RKO (cell line): ENCODE measurements around the gene DDX50.
"Not testable (repeated sequence)": the region's sequence is repeated elsewhere in the genome, so short reads cannot be mapped to it uniquely, and the experiment has no call there.

Source experiments
- DNase-seq: peaks from one replicate; pipeline ENCODE4 v3.0.0-alpha.2; 2016; ENCODE audit warnings: low spot score

DDX50 gene

DNA sequence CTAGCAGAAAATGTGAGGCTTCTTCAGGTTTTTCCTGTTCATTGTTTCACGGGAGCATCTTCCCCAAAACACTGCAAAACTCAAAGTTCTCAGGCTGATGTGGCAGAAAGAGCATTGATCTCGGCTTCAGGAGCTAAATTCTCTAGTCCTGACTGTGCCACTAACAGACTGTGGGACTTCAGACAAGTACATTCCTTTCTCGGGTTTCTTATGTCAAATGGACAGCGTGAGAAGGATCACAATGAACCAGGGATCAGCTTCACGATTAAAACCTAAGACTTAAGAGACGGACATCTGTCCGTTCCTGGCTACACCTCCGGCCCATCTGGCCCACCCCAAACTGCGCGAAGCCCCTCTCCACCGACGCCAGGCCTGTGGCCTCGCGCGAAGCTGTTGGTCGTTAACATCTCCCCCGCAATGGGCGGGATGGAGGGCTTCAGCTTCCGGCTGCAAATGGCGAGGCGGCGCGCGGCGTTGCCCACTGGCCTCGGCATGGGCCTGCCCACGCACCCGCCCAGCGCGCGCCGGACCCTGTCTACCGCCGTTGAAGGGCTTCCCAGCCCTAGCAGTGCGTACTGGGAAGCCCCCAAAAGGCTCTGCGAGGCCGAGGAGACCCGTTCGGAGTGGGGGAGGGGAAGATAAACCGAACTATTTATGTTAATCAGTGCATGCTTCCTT lies 549 bp upstream of the DDX50 start:
- DNase-seq, result peak; percentile 60

DNA sequence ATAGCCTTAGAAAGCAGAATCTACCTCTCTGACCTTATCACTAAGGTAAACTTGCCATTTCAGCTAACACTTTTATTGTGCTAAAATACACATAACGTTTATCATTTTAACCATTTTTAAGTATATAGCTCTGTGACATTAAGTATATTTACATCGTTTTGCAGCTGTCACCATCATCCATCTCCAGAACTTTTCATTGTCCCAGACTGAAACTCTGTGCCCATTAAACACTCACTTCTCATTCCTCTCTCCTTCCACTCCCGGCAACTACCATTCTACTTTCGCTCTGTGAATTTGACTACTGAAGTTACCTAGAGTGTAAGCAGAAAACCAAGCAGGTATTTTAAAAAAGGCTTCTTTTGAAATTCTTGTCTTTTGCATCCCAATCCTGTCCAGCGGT lies 1.3 kb downstream of the DDX50 start:
- no peak for DNase-seq

DNA sequence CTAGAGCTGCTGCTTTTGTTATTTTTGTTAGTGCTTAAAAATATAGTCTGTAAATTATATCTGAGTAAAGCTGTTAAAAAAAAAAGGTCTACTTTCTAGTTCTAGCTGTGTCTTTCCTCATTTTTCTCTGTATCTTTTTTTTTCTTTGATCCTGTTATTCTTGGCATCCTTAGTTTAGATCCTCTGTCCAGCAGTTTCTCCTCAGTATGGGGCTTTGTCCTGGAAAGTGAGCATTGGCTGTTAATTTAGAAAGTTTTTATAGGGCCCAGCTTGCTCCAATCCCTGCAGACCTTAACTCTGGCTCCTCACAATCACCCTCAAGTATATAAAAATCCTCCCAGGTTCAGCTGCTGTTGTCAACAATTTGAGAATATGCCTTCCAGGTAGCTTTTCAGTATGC lies 23.5 kb downstream of the DDX50 start:
- no peak for DNase-seq

DNA sequence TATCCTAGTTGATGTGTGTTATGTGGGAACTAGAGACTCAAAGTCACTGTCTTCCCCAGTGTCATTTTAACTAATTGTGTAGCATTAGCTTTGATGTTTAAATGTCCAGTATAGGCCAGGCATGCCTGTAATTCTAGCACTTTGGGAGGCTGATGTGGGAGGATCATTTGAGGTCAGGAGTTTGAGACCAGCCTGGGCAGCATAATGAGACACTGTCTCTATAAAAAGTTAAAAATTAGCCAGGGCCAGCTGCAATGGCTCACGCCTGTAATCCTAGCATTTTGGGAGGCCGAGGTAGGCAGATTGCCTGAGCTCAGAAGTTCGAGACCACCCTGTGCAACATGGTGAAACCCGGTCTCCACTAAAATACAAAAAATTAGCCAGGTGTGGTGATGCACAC lies 24.4 kb downstream of the DDX50 start:
- no peak for DNase-seq

DNA sequence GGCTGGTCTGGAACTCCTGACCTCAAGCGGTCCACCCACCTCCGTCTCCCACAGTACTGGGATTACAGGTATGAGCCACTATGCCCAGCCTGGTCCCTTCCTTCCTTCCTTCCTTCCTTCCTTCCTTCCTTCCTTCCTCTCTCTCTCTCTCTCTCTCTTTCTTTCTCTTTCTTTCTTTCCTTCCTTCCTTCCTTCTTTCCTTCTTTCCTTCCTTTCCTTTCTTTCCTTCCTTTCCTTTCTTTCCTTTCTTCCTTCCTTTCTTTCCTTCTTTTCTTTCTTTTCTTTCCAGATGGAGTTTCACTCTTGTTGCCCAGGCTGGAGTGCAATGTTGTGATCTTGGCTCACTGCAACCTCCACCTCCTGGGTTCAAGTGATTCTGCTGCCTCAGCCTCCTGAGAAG lies 28.0 kb downstream of the DDX50 start:
- not testable (repeated sequence) for DNase-seq

DNA sequence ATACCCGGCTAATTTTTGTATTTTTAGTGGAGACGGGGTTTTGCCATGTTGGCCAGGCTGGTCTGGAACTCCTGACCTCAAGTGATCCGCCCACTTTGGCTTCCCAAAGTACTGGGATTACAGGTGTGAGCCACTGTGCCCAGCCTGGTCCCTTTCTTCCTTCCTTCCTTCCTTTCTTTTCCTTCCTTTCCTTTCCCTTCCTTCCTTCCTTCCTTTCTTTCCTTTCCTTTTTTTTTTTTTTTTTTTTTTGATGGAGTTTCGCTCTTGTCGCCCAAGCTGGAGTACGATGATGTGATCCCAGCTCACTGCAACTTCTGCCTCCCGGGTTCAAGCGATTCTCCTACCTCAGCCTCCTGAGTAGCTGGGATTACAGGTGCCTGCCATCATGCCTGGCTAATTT lies 28.8 kb downstream of the DDX50 start:
- DNase-seq, result not testable (repeated sequence)

DNA sequence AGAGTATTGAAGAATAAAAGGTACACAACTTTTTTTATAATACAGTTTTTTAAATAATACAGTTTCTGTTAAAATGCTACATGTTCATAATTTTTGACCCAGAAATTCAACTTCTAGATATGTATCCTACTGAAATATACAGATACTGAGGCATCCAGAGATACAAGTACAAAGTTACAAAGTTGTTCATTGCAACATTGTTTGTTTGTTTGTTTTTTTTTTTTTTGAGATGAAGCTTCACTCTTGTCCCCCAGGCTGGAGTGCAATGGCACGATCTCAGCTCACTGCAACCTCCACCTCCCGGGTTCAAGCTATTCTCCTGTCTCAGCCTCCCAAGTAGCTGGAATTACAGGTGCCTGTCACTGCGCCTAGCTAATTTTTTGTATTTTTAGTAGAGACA lies 31.7 kb downstream of the DDX50 start:
- DNase-seq, result not testable (repeated sequence)

DNA sequence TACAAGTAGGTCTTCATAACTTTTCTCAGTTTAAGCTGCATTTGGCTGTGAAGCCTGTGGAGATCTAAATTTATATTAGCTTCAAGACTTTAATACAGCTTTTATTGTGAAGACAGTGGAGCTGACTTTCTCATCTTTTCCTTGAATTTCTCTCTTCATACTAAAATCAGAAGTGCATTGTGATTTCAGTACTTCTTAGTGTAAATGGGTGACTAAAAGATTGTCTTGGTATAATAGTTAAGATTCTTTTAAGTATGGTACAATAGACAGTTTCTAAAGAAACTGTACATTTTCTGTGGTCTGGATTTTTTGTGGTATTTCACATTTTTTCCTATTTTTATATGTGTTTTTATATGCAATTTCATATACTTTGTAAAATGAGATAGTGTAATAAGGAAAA lies 33.9 kb downstream of the DDX50 start:
- no peak for DNase-seq

DNA sequence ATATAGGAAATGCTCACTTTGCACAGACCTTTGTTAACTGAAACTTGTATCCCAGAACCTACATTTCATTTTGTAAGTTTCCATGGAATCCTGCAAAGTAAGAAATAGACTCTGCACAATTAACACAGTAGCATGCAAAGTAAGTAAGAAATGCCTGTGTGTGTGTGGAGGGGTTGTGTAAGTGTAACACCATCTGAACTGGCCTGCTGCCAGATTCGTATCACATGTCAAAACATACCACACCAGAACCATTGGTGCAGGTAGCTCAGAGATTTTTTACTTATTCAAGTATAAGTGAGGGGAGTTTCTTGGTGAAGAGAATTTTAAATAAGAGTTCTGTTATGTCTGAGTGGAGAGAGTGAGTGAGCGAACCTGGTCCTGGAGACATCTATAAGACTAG lies 37.0 kb downstream of the DDX50 start:
- no peak for DNase-seq

DNA sequence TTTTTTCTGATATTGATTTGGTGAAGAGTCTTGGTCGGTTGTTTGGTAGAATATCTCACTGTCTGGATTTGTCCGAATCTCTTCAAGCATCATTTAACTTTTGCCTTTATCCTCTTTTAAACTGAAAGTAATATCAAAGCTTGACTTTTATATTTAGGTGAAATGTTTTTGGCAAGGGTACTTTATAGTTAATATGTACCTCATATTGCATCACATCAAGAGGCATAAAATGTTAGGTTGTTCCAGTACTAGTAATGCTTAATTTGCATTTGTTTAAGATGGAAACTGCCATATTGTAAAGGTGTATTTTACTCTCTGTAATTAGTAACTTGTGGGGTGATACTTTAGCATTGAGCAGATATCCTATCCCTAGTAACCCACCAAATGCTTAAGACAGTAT lies 37.8 kb downstream of the DDX50 start:
- DNase-seq, result no peak

DNA sequence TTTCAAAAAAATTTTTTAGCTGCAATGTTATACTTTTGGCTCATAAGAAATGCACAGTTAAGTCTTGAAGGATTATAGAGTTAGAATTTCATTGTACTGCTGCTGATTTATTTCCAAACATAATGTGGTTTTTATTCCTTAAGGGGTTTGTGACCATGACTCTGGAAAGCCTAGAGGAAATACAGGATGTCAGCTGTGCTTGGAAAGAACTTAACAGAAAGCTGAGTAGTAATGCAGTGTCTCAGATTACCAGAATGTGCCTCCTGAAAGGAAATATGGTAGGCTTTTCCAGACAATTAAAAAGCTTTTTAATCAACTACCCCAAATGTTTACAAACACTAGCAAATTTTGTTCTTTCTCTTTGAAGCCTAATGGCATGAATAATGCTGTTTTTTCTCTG lies 39.8 kb downstream of the DDX50 start:
- DNase-seq, result not testable (repeated sequence)

DNA sequence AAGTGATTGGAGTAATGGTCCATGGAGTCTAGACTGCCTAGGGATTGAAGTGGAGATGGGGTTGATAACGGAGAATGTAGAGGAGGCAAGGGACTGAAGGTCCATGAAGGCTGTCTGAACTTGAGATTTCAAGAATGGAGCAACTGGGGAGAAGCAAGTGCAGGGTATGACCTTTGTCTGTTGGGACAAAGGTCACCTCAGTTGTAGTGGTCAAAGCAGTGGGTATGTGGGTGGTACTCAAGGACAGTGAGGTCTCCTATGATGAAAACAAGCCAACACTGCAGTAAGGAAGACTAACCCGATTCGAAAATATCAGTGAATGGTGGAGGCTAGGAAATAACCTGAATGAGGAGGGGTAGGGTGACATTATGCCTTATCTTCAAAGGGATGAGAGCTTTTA lies 49.5 kb downstream of the DDX50 start:
- no peak for DNase-seq

DNA sequence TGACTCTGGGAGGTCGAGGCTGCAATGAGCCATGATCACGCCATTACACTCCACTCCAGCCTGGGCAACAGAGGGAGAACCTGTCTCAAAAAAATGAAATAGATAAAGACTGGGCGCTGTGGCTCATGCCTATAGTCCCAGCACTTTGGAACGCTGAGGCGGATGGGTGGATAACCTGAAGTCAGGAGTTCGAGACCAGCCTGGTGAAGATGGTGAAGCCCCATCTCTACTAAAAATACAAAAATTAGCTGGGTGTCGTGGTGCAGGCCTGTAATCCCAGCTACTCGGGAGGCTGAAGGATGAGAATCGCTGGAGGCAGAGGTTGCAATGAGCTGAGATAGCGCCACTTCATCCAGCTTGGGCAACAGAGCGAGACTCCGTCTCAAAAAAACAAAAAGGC lies 53.8 kb downstream of the DDX50 start:
- DNase-seq, result no peak

DNA sequence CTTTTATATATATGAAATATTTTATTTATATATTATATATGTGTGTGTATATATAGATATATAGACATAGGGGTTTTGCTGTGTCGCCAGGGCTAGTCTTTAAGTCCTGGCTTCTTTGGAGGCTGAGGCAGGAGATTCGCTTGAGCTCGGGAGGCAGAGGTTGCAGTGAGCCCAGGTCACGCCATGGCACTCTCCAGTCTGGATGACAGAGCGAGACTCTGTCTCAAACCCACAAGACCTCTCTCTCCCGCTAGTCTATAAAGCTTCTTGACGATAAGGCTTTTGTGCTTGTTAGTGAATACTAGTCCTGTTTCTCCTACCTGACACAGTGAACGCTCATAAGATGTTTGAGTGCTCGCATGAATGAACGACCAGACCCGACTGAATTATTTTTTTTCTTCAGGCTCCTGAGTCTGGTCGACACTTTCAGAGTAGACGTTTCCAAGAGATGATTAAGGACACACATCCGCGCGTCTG lies 54.3 kb downstream of the DDX50 start:
- DNase-seq, result no peak

DNA sequence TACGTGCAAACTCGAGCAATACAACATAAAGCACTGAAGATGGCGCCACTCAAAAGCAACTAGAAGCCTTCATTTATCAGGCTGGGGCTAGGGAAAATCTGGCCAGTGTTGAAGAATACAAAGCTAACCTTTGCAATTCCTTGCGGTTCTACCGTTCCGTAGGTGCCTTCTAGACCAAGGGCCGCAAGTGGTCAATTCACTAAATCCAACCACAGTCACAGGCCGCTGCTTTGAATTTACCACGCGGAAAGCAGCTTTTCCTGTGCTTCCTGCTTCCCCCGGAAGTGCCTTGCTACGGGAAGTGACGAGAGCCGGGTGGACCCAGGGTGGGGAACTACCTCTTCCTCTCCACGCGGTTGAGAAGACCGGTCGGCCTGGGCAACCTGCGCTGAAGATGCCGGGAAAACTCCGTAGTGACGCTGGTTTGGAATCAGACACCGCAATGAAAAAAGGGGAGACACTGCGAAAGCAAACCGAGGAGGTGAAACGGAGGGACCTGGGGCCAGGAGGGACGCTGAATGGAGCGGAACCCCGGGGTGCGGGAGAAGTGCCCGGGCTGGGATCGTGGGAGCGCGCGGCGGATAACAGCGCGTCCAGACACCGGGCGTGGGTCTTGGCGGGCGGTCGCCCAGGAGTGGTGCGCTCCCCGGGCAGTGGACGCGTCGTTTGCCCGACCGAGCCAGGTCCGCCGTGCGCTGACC lies 54.9 kb downstream of the DDX50 start, which contains the start of gene DDX21:
DDX21 (plus strand) TSS at position 339 of the 701 bp plus-strand sequence; CDS start at position 395, 56 bp downstream.
- peak; percentile 96 for DNase-seq

DNA sequence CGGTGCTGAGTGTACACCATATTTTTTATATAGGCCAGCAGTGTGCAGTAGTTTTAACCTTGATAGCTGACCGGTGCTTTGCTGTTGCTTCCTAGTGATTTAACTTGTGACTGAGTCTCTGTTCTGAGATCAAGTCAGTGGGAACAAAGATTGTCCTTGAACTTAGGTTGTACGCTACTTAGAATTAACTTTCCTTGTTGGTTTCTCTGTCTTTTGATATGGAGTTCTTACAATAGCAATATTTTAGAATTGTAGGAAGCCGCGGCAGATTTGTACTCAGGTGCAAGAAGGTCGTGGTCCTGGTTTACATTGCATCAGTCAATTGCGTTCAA lies 56.1 kb downstream of the DDX50 start:
- DNase-seq, result no peak

DNA sequence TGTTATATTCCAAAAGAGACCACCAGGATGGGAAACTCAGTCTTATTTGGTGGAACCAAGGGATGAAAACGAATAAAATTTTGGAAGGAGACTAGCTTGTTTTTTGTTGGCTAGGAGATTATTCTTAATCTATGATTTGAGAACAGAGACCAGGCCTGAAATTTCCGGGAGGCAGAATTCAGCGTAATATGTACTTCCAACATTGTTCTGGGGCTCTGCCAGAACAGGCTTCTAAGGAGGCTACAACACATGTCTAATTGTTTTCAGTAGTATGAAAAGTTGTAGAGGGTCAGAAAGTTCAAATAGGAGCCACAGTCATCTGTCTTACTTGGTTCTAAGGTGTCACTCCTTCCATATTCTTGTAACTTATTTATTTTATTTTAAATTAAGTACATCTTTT lies 56.5 kb downstream of the DDX50 start:
- DNase-seq, result peak; percentile 48

DNA sequence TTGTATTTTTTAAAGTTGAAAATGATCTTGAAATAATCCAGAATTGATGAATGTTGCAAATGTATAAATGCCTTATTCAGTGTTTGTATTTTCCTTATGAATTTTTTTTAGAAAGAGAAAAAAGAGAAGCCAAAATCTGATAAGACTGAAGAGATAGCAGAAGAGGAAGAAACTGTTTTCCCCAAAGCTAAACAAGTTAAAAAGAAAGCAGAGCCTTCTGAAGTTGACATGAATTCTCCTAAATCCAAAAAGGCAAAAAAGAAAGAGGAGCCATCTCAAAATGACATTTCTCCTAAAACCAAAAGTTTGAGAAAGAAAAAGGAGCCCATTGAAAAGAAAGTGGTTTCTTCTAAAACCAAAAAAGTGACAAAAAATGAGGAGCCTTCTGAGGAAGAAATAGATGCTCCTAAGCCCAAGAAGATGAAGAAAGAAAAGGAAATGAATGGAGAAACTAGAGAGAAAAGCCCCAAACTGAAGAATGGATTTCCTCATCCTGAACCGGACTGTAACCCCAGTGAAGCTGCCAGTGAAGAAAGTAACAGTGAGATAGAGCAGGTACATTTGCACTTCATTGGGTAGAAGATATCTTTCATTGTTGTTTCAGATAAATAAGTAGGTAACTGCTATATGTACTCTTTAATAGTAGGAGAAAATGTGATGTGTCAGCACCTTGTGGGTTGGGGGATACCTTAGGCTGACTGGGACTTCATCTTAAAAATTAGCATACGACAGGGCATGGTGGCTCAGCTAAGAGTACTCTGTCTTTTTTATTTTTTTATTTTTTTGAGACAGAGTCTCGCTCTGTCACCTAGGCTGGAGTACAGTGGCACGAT lies 58.8 kb downstream of the DDX50 start:
- no peak for DNase-seq

DNA sequence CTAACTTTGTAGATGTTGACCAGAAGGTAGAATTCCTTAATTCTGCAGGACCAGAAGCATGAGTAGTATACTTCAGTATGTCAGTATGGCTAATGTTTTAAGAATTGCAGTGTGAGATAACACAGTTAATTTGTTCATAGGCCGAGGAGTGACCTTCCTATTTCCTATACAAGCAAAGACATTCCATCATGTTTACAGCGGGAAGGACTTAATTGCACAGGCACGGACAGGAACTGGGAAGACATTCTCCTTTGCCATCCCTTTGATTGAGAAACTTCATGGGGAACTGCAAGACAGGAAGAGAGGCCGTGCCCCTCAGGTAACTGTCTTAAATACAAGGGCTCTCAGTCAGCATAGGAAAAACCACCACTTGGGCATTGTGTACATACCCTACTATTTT lies 62.0 kb downstream of the DDX50 start:
- DNase-seq, result no peak

DNA sequence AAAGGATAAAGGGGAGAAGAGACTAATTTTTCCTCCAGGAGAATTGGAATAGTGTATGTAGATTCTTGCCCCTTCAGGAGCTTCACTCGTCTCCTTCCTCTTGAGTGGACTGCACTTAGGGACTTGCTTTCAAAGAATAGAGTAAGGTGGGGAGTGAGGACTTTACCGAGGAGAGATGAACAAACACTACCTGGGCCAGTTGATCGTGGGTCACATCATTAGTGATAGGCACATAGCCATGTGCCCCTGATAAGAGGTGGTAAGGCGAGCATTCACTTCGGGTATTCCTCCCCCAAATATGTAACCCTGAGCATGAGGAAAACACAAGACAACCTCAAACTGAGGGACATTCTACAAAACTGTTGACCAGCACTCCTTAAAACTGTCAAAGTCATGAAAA lies 72.9 kb downstream of the DDX50 start:
- DNase-seq, result no peak

DNA sequence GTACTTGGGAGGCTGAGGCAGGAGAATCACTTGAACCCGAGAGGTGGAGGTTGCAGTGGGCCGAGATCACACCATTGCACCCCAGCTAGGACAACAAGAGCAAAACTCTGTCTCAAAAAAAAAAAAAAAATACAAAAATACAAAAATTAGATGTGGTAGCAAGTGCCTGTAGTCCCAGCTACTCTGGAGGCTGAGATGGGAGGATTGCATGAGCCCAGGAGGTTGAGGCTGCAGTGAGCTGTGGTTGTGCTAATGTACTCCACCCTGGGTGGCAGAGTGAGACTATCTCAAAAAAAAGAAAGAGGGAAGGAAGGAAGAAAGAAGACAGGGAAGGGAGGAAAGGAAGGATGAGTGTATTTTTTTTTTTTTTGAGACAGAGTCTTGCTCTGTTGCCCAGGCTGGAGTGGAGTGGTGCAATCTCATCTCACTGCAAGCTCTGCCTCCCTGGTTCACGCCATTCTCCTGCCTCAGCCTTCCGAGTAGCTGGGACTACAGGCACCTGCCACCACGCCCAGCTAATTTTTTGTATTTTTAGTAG lies 74.9 kb downstream of the DDX50 start:
- DNase-seq, result not testable (repeated sequence)

DNA sequence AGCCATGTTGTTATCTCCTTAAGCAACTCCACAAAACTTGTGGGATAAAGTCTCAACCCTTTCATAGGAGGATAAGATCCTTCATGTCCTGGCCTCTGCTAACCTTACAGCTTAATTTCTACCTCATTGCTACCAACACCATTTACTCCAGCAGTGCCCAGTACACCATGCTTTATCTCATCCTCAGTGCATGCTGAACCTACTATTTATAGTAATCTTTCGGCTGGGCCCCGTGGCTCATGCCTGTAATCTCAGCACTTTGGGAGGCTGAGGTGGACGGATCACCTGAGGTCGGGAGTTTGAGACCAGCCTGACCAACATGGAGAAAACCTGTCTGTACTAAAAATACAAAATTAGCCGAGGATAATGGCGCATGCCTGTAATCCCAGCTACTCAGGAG lies 78.6 kb downstream of the DDX50 start:
- DNase-seq, result not testable (repeated sequence)

DNA sequence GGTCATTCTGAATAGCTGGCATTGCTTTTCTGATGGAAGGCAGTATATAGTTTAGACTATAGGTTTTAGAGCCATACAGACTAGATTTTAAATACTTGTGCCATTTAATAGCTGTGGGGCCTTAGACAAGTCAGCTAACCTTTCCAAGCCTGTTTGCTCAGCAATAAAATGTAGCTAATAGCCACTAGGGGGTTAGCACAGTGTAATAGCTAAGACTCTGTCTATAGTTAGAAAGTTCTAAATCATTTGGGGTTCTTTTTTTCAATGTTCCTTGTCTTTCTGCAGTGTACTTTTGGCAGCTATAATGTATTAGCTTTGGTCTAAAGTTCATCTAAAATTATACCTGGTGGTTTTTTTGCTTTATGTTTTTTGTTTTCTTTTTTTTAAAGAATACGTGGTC lies 80.0 kb downstream of the DDX50 start:
- peak; percentile 56 for DNase-seq
